H1 (cell line): Measurements from ENCODE around the gene RELN. TPM values are rescaled to one million over a fixed set of nuclear protein-coding genes. Genes with fewer than 3 reads are reported as not detected.

Experiments
- CTCF ChIA-PET: fragments of 300-600 bp; sonication (Branson Sonifier 250); formaldehyde crosslinking; loops from one replicate; lab custom pipeline; 2021; ENCODE audit not compliant: partially characterized antibody; lab: Charles Lee
- POLR2A ChIA-PET: fragments of 300-600 bp; sonication (Branson Sonifier 250); formaldehyde crosslinking; loops from one replicate; lab custom pipeline; 2021; ENCODE audit warnings: inconsistent platforms; ENCODE audit not compliant: partially characterized antibody; lab: Charles Lee
- DNase-seq, 2 experiments: peaks; one replicate each; pipeline versions ENCODE4 v3.0.0 to v3.0.0-alpha.2; 2010 to 2022; ENCODE audit warnings: low spot score in 2 of 2, low read depth in 1 of 2, mixed read lengths in 1 of 2
- FAIRE-seq: peaks from 2 replicates; lab custom pipeline; 2011; peaks lifted over from hg19 to GRCh38; lab: Jason Lieb, UNC
- H2AFZ ChIP-seq: 2 replicates; pipeline ENCODE4 v1.8.1; 2012; ENCODE audit warnings: low read length, inconsistent platforms
- H2AK5ac ChIP-seq: 2 replicates; pipeline ENCODE4 v1.6.1; 2013; ENCODE audit warnings: low read depth, low read length
- H2BK120ac ChIP-seq: replicated peaks from 2 replicates; pipeline ENCODE3; 2013; ENCODE audit warnings: low read depth, low read length, inconsistent platforms
- H2BK12ac ChIP-seq: 2 replicates; pipeline ENCODE4 v1.6.1; 2013; ENCODE audit warnings: low read depth, low read length
- H2BK15ac ChIP-seq: 2 replicates; pipeline ENCODE4 v1.6.1; 2013; ENCODE audit warnings: low read length
- H2BK20ac ChIP-seq: 2 replicates; pipeline ENCODE4 v1.6.1; 2013; ENCODE audit warnings: low read length
- H2BK5ac ChIP-seq: 2 replicates; pipeline ENCODE4 v1.6.1; 2013; ENCODE audit warnings: low read depth, low read length
- H3K14ac ChIP-seq: 2 replicates; pipeline ENCODE4 v1.6.1; 2013; ENCODE audit warnings: inconsistent platforms; ENCODE audit not compliant: insufficient read length
- H3K18ac ChIP-seq: 2 replicates; pipeline ENCODE4 v1.6.1; 2013; ENCODE audit warnings: low read length; ENCODE audit errors: extremely low read depth
- H3K23ac ChIP-seq: 2 replicates; pipeline ENCODE4 v1.6.1; 2013; ENCODE audit warnings: inconsistent platforms; ENCODE audit not compliant: insufficient read length
- H3K23me2 ChIP-seq: 2 replicates; pipeline ENCODE4 v1.6.1; 2013; ENCODE audit warnings: low read depth, low read length
- H3K27ac ChIP-seq: 2 replicates; pipeline ENCODE4 v1.6.1; 2011; ENCODE audit warnings: low read depth, low read length, inconsistent platforms
- H3K27me3 ChIP-seq, 4 experiments: replicated peaks in 1 of 4; 1 replicate in 1 of 4; 2 replicates in 3 of 4; pipeline versions ENCODE4 v1.6.1 to v1.8.1; 2011 to 2013; ENCODE audit warnings: low read length in 3 of 4, mild to moderate bottlenecking in 3 of 4, inconsistent platforms in 2 of 4, mixed read lengths in 2 of 4, moderate library complexity in 1 of 4; ENCODE audit not compliant: control insufficient read depth in 3 of 4, insufficient read depth in 3 of 4; ENCODE audit errors: extremely low read depth in 1 of 4
- H3K36me3 ChIP-seq, 4 experiments: 2 replicates each; pipeline versions ENCODE4 v1.6.1 to v1.8.1; 2011 to 2013; ENCODE audit warnings: mild to moderate bottlenecking in 4 of 4, low read length in 3 of 4, moderate library complexity in 2 of 4, control low read depth in 1 of 4, inconsistent platforms in 1 of 4; ENCODE audit not compliant: insufficient read depth in 4 of 4, control insufficient read depth in 2 of 4
- H3K4ac ChIP-seq: replicated peaks from 2 replicates; pipeline ENCODE3; 2013; ENCODE audit warnings: low read length, low read depth, mixed read lengths, inconsistent platforms; ENCODE audit not compliant: insufficient read length
- H3K4me1 ChIP-seq, 4 experiments: replicated peaks in 1 of 4; 1 replicate in 1 of 4; 2 replicates in 3 of 4; pipeline versions ENCODE4 v1.6.1 to v1.8.1; 2011 to 2013; ENCODE audit warnings: low read length in 3 of 4, inconsistent platforms in 2 of 4, mixed read lengths in 1 of 4; ENCODE audit not compliant: insufficient read depth in 4 of 4, control insufficient read depth in 3 of 4
- H3K4me2 ChIP-seq, 2 experiments: 2 replicates each; pipeline versions ENCODE4 v1.6.1 to v1.8.1; 2011 to 2013; ENCODE audit warnings: low read depth in 2 of 2, low read length in 2 of 2, control low read depth in 1 of 2, inconsistent platforms in 1 of 2, mild to moderate bottlenecking in 1 of 2; ENCODE audit not compliant: insufficient read depth in 1 of 2
- H3K4me3 ChIP-seq, 4 experiments: fragments of 200-600, 300-600 bp in 1 of 4; sonication (generic), shearing (Covaris generic), sonication (Bioruptor Twin) in 1 of 4; 2 replicates each; pipeline versions ENCODE4 v1.5.1 to v1.8.1; 2011 to 2016; ENCODE audit warnings: low read length in 4 of 4, low read depth in 3 of 4, control low read depth in 2 of 4, inconsistent platforms in 2 of 4, mild to moderate bottlenecking in 2 of 4, mixed read lengths in 1 of 4, moderate library complexity in 1 of 4; ENCODE audit not compliant: insufficient read depth in 2 of 4; ENCODE audit errors: extremely low read depth in 1 of 4
- H3K56ac ChIP-seq: replicated peaks from 2 replicates; pipeline ENCODE3; 2013; ENCODE audit warnings: low read depth, mild to moderate bottlenecking, mixed read lengths, low read length, inconsistent platforms; ENCODE audit not compliant: insufficient read length
- H3K79me1 ChIP-seq: 2 replicates; pipeline ENCODE4 v1.6.1; 2013; ENCODE audit warnings: low read depth, low read length, control low read depth
- H3K79me2 ChIP-seq, 2 experiments: 2 replicates each; pipeline versions ENCODE4 v1.6.1 to v1.8.1; 2012 to 2013; ENCODE audit warnings: low read length in 2 of 2, mild to moderate bottlenecking in 2 of 2, inconsistent platforms in 1 of 2; ENCODE audit not compliant: insufficient read depth in 2 of 2, control insufficient read depth in 1 of 2
- H3K9ac ChIP-seq, 4 experiments: replicated peaks in 1 of 4; 1 replicate in 1 of 4; 2 replicates in 3 of 4; pipeline versions ENCODE4 v1.6.1 to v1.8.1; 2011 to 2013; ENCODE audit warnings: low read depth in 3 of 4, low read length in 3 of 4, control low read depth in 2 of 4, mild to moderate bottlenecking in 2 of 4, moderate library complexity in 2 of 4, inconsistent platforms in 1 of 4; ENCODE audit errors: extremely low read depth in 1 of 4
- H3K9me3 ChIP-seq, 2 experiments: 2 replicates each; pipeline versions ENCODE4 v1.6.1 to v1.8.1; 2012 to 2013; ENCODE audit warnings: mild to moderate bottlenecking in 2 of 2, moderate library complexity in 2 of 2, control low read depth in 1 of 2, inconsistent platforms in 1 of 2, low read depth in 1 of 2, low read length in 1 of 2, mixed read lengths in 1 of 2; ENCODE audit not compliant: insufficient read depth in 2 of 2
- H4K20me1 ChIP-seq, 2 experiments: replicated peaks in 1 of 2; 2 replicates each; pipeline versions ENCODE3 to v1.8.1; 2011 to 2013; ENCODE audit warnings: inconsistent platforms in 2 of 2, low read length in 2 of 2, mild to moderate bottlenecking in 1 of 2; ENCODE audit not compliant: insufficient read depth in 2 of 2, control insufficient read depth in 1 of 2
- H4K5ac ChIP-seq: 2 replicates; pipeline ENCODE4 v1.6.1; 2013; ENCODE audit warnings: low read length, low read depth, mixed read lengths, inconsistent platforms; ENCODE audit not compliant: insufficient read length
- H4K8ac ChIP-seq: 2 replicates; pipeline ENCODE4 v1.8.0; 2013; ENCODE audit warnings: mild to moderate bottlenecking, moderate library complexity, low read length, inconsistent platforms; ENCODE audit not compliant: insufficient read depth; ENCODE audit errors: extremely low read depth
- H4K91ac ChIP-seq: replicated peaks from 2 replicates; pipeline ENCODE3; 2013; ENCODE audit warnings: low read length, mixed read lengths, inconsistent platforms; ENCODE audit not compliant: insufficient read length
- EP300 ChIP-seq, 2 experiments: IDR thresholded peaks; 1 replicate in 1 of 2; 2 replicates in 1 of 2; pipeline ENCODE4 v1.6.1; 2011 to 2012; ENCODE audit warnings: low read depth in 2 of 2, low read length in 2 of 2, mild to moderate bottlenecking in 2 of 2, borderline replicate concordance in 1 of 2, inconsistent platforms in 1 of 2, moderate library complexity in 1 of 2
- HDAC2 ChIP-seq, 2 experiments: fragments of 300-600 bp in 1 of 2; sonication (generic) in 1 of 2; IDR thresholded peaks; 2 replicates each; pipeline ENCODE4 v1.6.1; 2011 to 2012; ENCODE audit warnings: low read depth in 2 of 2, low read length in 2 of 2, mild to moderate bottlenecking in 2 of 2, moderate library complexity in 2 of 2, borderline replicate concordance in 1 of 2, inconsistent platforms in 1 of 2
- HDAC6 ChIP-seq: IDR thresholded peaks from one replicate; pipeline ENCODE4 v1.7.1; 2012; ENCODE audit warnings: low read depth, mild to moderate bottlenecking, inconsistent platforms, low read length, moderate library complexity
- NRF1 ChIP-seq: IDR thresholded peaks from 2 replicates; pipeline ENCODE4 v1.6.1; 2011; ENCODE audit warnings: mild to moderate bottlenecking, low read depth, low read length, improper control_type of control experiment
- POLR2A ChIP-seq, 2 experiments: IDR thresholded peaks; 1 replicate in 1 of 2; 2 replicates in 1 of 2; pipeline ENCODE4 v1.6.1; 2011; ENCODE audit warnings: low read depth in 2 of 2, low read length in 2 of 2, mild to moderate bottlenecking in 2 of 2; ENCODE audit errors: control extremely low read depth in 1 of 2
- polyA plus RNA-seq, 7 experiments: library from polyadenylated mRNA; depleted of rRNA in 3 of 7; stranded (reverse) in 5 of 7; unstranded in 2 of 7; fragments of >200 nt in 5 of 7; fragments of 200-250 nt in 2 of 7; gene quantifications; 1 replicate in 5 of 7; 2 replicates in 1 of 7; 4 replicates in 1 of 7; pipeline versions ENCODE4 v1.2.1 to v1.2.3, GENCODE V29; 2011 to 2013; ENCODE audit warnings: missing spikeins in 2 of 7, mixed read lengths in 2 of 7
- total RNA-seq: library from RNA; stranded (reverse); fragmentation: NEBNext Ultra II Directional; extraction: Animal tissue kit (Norgen Biotek cat#: 25700); gene quantifications from 2 replicates; pipeline ENCODE4 v1.2.1, GENCODE V29; 2021
- TF ChIP-seq, protein P1 (sequence below), 3 experiments: IDR thresholded peaks; 1 replicate in 2 of 3; 2 replicates in 1 of 3; pipeline versions ENCODE4 v1.5.1 to v1.6.1; 2011; ENCODE audit warnings: low read length in 3 of 3, mild to moderate bottlenecking in 3 of 3, inconsistent platforms in 2 of 3, low read depth in 1 of 3, moderate library complexity in 1 of 3; ENCODE audit not compliant: insufficient read depth in 1 of 3; ENCODE audit errors: control extremely low read depth in 1 of 3
- TF ChIP-seq, protein P2 (sequence below): IDR thresholded peaks from 2 replicates; pipeline ENCODE4 v1.6.1; 2012; ENCODE audit warnings: inconsistent platforms

Gene RELN
- total and polyA plus RNA-seq, 2 of the 8 experiments (the other 6 are each of a cell fraction or from before 2014, with no cell fraction given): 0.03 to 0.07 TPM

DNA sequence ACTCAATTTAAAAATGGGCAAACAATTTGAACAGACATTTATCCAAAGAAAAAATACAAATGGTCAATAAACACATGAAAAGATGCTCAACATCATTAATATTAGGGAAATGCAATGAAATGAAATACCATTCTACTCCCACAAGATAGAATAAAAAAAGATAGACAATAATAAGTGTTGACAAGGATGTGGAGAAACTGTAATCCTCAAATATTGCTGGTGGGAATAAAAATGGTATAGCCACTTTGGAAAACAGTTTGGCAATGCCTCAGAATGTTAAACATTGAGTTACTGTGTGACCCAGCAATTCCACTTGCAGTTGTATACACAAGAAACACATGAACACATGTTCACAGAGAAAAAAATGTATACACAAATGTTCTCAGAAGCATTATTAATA, 197.6 kb downstream of the RELN start:
- Histone ChIP-seq H3K9me3 (no peaks in the 10 kb centered on the region), H3K79me2 (no peaks in the 10 kb centered on the region), H3K18ac (no peak overlapping the region), H3K23me2 (no peaks in the 10 kb centered on the region), H2BK120ac (no peak overlapping the region), H3K36me3 (no peaks in the 10 kb centered on the region), H2BK5ac (no peak overlapping the region), H4K8ac (no peak overlapping the region), H3K23ac (no peak overlapping the region), H4K20me1 (no peaks in the 10 kb centered on the region), H2BK12ac (no peak overlapping the region), H4K5ac (no peak overlapping the region), H2BK20ac (no peak overlapping the region), H3K9ac (no peak overlapping the region), H3K14ac (no peak overlapping the region), H2BK15ac (no peak overlapping the region), H2AFZ (no peak overlapping the region), H2AK5ac (no peak overlapping the region), H3K56ac (no peak overlapping the region), H3K27ac (no peak overlapping the region), H3K4ac (no peak overlapping the region), H3K4me1 (no peaks in the 10 kb centered on the region), H3K4me2 (no peak overlapping the region), H3K79me1 (no peaks in the 10 kb centered on the region), H3K27me3 (no peaks in the 10 kb centered on the region), H3K4me3 (no peak overlapping the region), H4K91ac (no peak overlapping the region)
- ChIA-PET CTCF (no interaction called here), POLR2A (no interaction called here)
- DNase-seq (no peak), FAIRE-seq (no peak)
- TF ChIP-seq EP300 (IDR thresholded peaks at IDR 0.05; ENCODE audit: borderline replicate concordance in 1 of 2, low read depth in 2 of 2, low read length in 2 of 2) (no peak), HDAC2 (IDR thresholded peaks at IDR 0.05; ENCODE audit: borderline replicate concordance in 1 of 2, low read depth in 2 of 2, low read length in 2 of 2) (no peak), POLR2A (IDR thresholded peaks at IDR 0.05; ENCODE audit: control extremely low read depth in 1 of 2, low read depth in 2 of 2, low read length in 2 of 2) (no peak), NRF1 (no peak), HDAC6 (no peak)
- TF ChIP-seq, protein P1, sequence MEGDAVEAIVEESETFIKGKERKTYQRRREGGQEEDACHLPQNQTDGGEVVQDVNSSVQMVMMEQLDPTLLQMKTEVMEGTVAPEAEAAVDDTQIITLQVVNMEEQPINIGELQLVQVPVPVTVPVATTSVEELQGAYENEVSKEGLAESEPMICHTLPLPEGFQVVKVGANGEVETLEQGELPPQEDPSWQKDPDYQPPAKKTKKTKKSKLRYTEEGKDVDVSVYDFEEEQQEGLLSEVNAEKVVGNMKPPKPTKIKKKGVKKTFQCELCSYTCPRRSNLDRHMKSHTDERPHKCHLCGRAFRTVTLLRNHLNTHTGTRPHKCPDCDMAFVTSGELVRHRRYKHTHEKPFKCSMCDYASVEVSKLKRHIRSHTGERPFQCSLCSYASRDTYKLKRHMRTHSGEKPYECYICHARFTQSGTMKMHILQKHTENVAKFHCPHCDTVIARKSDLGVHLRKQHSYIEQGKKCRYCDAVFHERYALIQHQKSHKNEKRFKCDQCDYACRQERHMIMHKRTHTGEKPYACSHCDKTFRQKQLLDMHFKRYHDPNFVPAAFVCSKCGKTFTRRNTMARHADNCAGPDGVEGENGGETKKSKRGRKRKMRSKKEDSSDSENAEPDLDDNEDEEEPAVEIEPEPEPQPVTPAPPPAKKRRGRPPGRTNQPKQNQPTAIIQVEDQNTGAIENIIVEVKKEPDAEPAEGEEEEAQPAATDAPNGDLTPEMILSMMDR (IDR thresholded peaks at IDR 0.05; ENCODE audit: control extremely low read depth in 1 of 3, insufficient read depth in 1 of 3, low read depth in 1 of 3, low read length in 3 of 3): no peak
- TF ChIP-seq, protein P2, sequence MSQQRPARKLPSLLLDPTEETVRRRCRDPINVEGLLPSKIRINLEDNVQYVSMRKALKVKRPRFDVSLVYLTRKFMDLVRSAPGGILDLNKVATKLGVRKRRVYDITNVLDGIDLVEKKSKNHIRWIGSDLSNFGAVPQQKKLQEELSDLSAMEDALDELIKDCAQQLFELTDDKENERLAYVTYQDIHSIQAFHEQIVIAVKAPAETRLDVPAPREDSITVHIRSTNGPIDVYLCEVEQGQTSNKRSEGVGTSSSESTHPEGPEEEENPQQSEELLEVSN: no peak
